ENCODE measurements around the gene ARPC1A.

The ARPC1A gene

DNA sequence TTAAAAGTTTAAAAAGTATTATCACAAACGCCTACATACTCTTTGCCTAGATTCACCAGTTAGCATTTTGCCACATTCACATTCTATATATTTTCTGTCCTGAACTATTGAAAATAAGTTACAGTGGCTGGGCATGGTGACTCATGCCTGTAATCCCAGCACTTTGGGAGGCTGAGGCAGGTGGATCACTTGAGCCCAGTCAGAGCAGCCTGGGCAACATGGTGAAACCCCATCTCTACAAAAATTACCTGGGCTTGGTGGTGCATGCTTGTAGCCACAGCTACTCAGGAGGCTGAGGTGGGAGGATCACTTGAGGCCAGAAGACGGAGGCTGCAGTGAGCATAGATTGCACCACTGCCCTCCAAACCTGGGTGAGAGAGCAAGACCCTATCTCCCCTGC lies 5.3 kb downstream of the ARPC1A start:
- H3K79me2 ChIP-seq (ENCODE audit: insufficient read depth, low read length) = peaks cover 74% of the 10 kb centered on the region
- H2AFZ ChIP-seq (ENCODE audit: low read length) = no peak overlapping the region
- H3K4me1 ChIP-seq (ENCODE audit: insufficient read depth, low read length, poor library complexity, severe bottlenecking) = peaks cover 39% of the 10 kb centered on the region
- no peak for TF ChIP-seq EZH2phosphoT487 (IDR thresholded peaks at IDR 0.05; ENCODE audit: borderline replicate concordance)
- TF ChIP-seq, protein P1, sequence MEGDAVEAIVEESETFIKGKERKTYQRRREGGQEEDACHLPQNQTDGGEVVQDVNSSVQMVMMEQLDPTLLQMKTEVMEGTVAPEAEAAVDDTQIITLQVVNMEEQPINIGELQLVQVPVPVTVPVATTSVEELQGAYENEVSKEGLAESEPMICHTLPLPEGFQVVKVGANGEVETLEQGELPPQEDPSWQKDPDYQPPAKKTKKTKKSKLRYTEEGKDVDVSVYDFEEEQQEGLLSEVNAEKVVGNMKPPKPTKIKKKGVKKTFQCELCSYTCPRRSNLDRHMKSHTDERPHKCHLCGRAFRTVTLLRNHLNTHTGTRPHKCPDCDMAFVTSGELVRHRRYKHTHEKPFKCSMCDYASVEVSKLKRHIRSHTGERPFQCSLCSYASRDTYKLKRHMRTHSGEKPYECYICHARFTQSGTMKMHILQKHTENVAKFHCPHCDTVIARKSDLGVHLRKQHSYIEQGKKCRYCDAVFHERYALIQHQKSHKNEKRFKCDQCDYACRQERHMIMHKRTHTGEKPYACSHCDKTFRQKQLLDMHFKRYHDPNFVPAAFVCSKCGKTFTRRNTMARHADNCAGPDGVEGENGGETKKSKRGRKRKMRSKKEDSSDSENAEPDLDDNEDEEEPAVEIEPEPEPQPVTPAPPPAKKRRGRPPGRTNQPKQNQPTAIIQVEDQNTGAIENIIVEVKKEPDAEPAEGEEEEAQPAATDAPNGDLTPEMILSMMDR (conservative IDR thresholded peaks at IDR 0.05; ENCODE audit: low read length) = no peak
- H3K9me3 ChIP-seq (ENCODE audit: insufficient read depth, low read depth, low read length) = no peaks in the 10 kb centered on the region
- peak overlapping the region; percentile 48 for H3K4me3 ChIP-seq (ENCODE audit: low read length, poor library complexity, severe bottlenecking)
- peaks cover 22% of the 10 kb centered on the region; the same call in 1 of the 2 replicates for H3K36me3 ChIP-seq (ENCODE audit: insufficient read depth, low read length)
- peak overlapping the region; percentile 96 for H3K4me2 ChIP-seq (ENCODE audit: low read depth, low read length, poor library complexity, severe bottlenecking)
- peaks cover 48% of the 10 kb centered on the region for H4K20me1 ChIP-seq (ENCODE audit: insufficient read depth, low read length, poor library complexity, severe bottlenecking)
- H3F3A ChIP-seq (ENCODE audit: low read depth) = no peaks in the 10 kb centered on the region
- H3K27me3 ChIP-seq (ENCODE audit: insufficient read depth, low read length, poor library complexity, severe bottlenecking) = peaks cover 3% of the 10 kb centered on the region
- H3K9ac ChIP-seq (ENCODE audit: low read depth, low read length, poor library complexity, severe bottlenecking) = no peak overlapping the region
- H3K9me2 ChIP-seq (replicated peaks; ENCODE audit: low read depth, low read length) = no peaks in the 10 kb centered on the region

DNA sequence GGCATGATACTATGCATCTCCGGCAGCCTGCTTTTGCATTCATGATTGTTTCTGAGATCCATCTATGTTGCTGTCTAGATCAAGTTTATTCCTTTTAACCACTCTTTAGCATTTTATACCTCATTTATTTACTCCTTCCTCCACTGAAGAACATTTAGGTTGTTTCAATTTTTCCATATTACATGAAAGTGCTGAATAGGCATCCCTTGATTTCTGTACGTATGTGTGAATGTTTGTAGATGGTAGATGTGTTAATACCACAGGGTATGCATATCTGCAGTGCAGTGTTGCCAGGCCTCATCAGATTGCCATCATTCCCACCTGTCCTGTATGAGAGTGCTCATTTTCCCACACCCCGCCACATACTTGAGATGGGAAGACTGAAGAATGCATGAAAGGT lies 13.9 kb downstream of the ARPC1A start:
- Histone ChIP-seq H3K4me3 (ENCODE audit: low read length, poor library complexity, severe bottlenecking) (no peak overlapping the region), H3K36me3 (ENCODE audit: insufficient read depth, low read length) (peaks cover 72% of the 10 kb centered on the region), H4K20me1 (ENCODE audit: insufficient read depth, low read length, poor library complexity, severe bottlenecking) (no peaks in the 10 kb centered on the region), H3K4me2 (ENCODE audit: low read depth, low read length, poor library complexity, severe bottlenecking) (no peak overlapping the region), H3K9me2 (replicated peaks; ENCODE audit: low read depth, low read length) (no peaks in the 10 kb centered on the region), H2AFZ (ENCODE audit: low read length) (no peak overlapping the region), H3K27me3 (ENCODE audit: insufficient read depth, low read length, poor library complexity, severe bottlenecking) (no peaks in the 10 kb centered on the region), H3K79me2 (ENCODE audit: insufficient read depth, low read length) (no peaks in the 10 kb centered on the region), H3F3A (ENCODE audit: low read depth) (no peaks in the 10 kb centered on the region), H3K9me3 (ENCODE audit: insufficient read depth, low read depth, low read length) (no peaks in the 10 kb centered on the region), H3K9ac (ENCODE audit: low read depth, low read length, poor library complexity, severe bottlenecking) (no peak overlapping the region), H3K4me1 (ENCODE audit: insufficient read depth, low read length, poor library complexity, severe bottlenecking) (no peaks in the 10 kb centered on the region)
- no peak for TF ChIP-seq EZH2phosphoT487 (IDR thresholded peaks at IDR 0.05; ENCODE audit: borderline replicate concordance)
- TF ChIP-seq, protein P1 (conservative IDR thresholded peaks at IDR 0.05; ENCODE audit: low read length) = no peak

DNA sequence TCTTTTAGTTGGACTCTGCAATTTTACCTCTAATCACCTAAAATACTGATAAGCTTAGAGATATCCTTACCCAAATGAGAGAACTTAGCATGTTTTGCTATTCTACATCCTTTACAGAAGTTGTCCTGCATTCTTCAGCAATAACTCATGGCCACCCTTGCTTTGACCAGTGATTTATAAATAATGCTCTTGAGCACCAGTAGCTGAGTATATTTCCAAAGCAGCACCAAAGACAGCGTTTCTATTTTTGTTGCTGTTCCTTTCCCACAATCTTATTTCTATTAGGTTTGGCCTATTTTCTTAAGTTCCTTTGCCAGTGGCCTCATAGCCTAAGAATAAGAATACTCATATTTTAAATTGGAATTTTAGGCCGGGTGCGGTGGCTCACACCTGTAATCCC lies 15.0 kb downstream of the ARPC1A start:
- Histone ChIP-seq H3F3A (ENCODE audit: low read depth) (no peaks in the 10 kb centered on the region), H3K4me2 (ENCODE audit: low read depth, low read length, poor library complexity, severe bottlenecking) (no peak overlapping the region), H3K4me1 (ENCODE audit: insufficient read depth, low read length, poor library complexity, severe bottlenecking) (no peaks in the 10 kb centered on the region), H4K20me1 (ENCODE audit: insufficient read depth, low read length, poor library complexity, severe bottlenecking) (no peaks in the 10 kb centered on the region), H3K9ac (ENCODE audit: low read depth, low read length, poor library complexity, severe bottlenecking) (no peak overlapping the region), H3K9me3 (ENCODE audit: insufficient read depth, low read depth, low read length) (no peaks in the 10 kb centered on the region), H3K9me2 (replicated peaks; ENCODE audit: low read depth, low read length) (no peaks in the 10 kb centered on the region), H3K27me3 (ENCODE audit: insufficient read depth, low read length, poor library complexity, severe bottlenecking) (no peaks in the 10 kb centered on the region), H3K4me3 (ENCODE audit: low read length, poor library complexity, severe bottlenecking) (no peak overlapping the region), H2AFZ (ENCODE audit: low read length) (no peak overlapping the region), H3K79me2 (ENCODE audit: insufficient read depth, low read length) (no peaks in the 10 kb centered on the region), H3K36me3 (ENCODE audit: insufficient read depth, low read length) (peaks cover 75% of the 10 kb centered on the region)
- TF ChIP-seq, protein P1 (conservative IDR thresholded peaks at IDR 0.05; ENCODE audit: low read length) = no peak
- TF ChIP-seq EZH2phosphoT487 (IDR thresholded peaks at IDR 0.05; ENCODE audit: borderline replicate concordance) = no peak
